Bronchial epithelial cell (primary cell): ENCODE data around the gene LAMA2. TPM values are rescaled to one million over a fixed set of nuclear protein-coding genes. Genes with fewer than 3 reads are reported as not detected.

Source experiments
- DNase-seq: peaks from one replicate; pipeline ENCODE4 v3.0.0-alpha.2; 2010; ENCODE audit warnings: low read depth
- FAIRE-seq: peaks from 2 replicates; lab custom pipeline; 2011; peaks lifted over from hg19 to GRCh38; lab: Jason Lieb, UNC
- H3K27me3 ChIP-seq: 2 replicates; pipeline ENCODE4 v1.5.1; 2011; ENCODE audit warnings: low read length; ENCODE audit not compliant: control insufficient read depth, insufficient read depth
- H3K36me3 ChIP-seq: 2 replicates; pipeline ENCODE4 v1.5.1; 2011; ENCODE audit warnings: low read length; ENCODE audit not compliant: control insufficient read depth, insufficient read depth
- H3K4me3 ChIP-seq: 2 replicates; pipeline ENCODE4 v1.5.1; 2011; ENCODE audit warnings: mild to moderate bottlenecking, low read depth, low read length, control low read depth
- CTCF ChIP-seq: IDR thresholded peaks from 2 replicates; pipeline ENCODE4 v1.5.1; 2011; ENCODE audit warnings: mild to moderate bottlenecking, moderate library complexity, low read length, control low read depth, inconsistent platforms; ENCODE audit not compliant: insufficient read depth, severe bottlenecking
- total RNA-seq: library from RNA; depleted of rRNA; stranded (reverse); fragments of >200 nt; gene quantifications from 2 replicates; pipeline ENCODE4 v1.2.1, GENCODE V29; 2014

LAMA2 gene
- total RNA-seq, 1 donor from 2014 or later, result 2.6 TPM

GRCh38 chr6:129368970-129369369, 486.0 kb downstream of the LAMA2 start:
- no peaks in the 10 kb centered on the region for H3K36me3 ChIP-seq
- no peak for FAIRE-seq
- TF ChIP-seq CTCF, result no peak
- no peak for DNase-seq
- no peak overlapping the region for H3K4me3 ChIP-seq
- no peaks in the 10 kb centered on the region for H3K27me3 ChIP-seq

- no peak for FAIRE-seq
These were observed 486.8 kb downstream of the LAMA2 start for GRCh38 chr6:129369737-129370136.

GRCh38 chr6:129370268-129370916, 487.5 kb downstream of the LAMA2 start:
- peak; percentile 41 for DNase-seq
- H3K4me3 ChIP-seq, result no peak overlapping the region
- peak; percentile 56 for TF ChIP-seq CTCF
- no peaks in the 10 kb centered on the region for H3K27me3 ChIP-seq
- no peak for FAIRE-seq
- no peaks in the 10 kb centered on the region for H3K36me3 ChIP-seq

More at GRCh38 chr6:129369737-129370136, 486.8 kb downstream of the LAMA2 start:
- no peaks in the 10 kb centered on the region for H3K27me3 ChIP-seq
- no peak for TF ChIP-seq CTCF
- H3K4me3 ChIP-seq, result no peak overlapping the region
- no peaks in the 10 kb centered on the region for H3K36me3 ChIP-seq
- no peak for DNase-seq

GRCh38 chr6:129381885-129382284, 498.9 kb downstream of the LAMA2 start:
- FAIRE-seq, result no peak
- TF ChIP-seq CTCF, result no peak
- Histone ChIP-seq H3K27me3 (no peaks in the 10 kb centered on the region), H3K4me3 (no peak overlapping the region), H3K36me3 (no peaks in the 10 kb centered on the region)
- no peak for DNase-seq

GRCh38 chr6:129382916-129383315, 500.0 kb downstream of the LAMA2 start:
- H3K27me3 ChIP-seq, result no peaks in the 10 kb centered on the region

More at GRCh38 chr6:129382916-129383315, 500.0 kb downstream of the LAMA2 start:
- DNase-seq (no peak), FAIRE-seq (no peak)
- H3K36me3 ChIP-seq, result no peaks in the 10 kb centered on the region
- no peak overlapping the region for H3K4me3 ChIP-seq
- TF ChIP-seq CTCF, result no peak
